MM.1S (cell line): ENCODE results near the gene RSBN1L.

Source experiments
- DNase-seq: peaks from one replicate; pipeline ENCODE4 v3.0.0-alpha.2; 2015
- H2AFZ ChIP-seq: fragments of 300-600 bp; sonication (generic); 2 replicates; pipeline ENCODE4 v1.6.0; 2016; ENCODE audit warnings: antibody characterized with exemption, low read length
- H3F3A ChIP-seq: fragments of 300-600 bp; sonication (generic); 2 replicates; pipeline ENCODE4 v1.6.1; 2016; ENCODE audit warnings: mild to moderate bottlenecking, antibody characterized with exemption, low read length, moderate library complexity, mixed read lengths; ENCODE audit not compliant: insufficient read depth
- H3K27ac ChIP-seq: fragments of 300-600 bp; sonication (generic); 2 replicates; pipeline ENCODE4 v1.5.1; 2016; ENCODE audit warnings: mild to moderate bottlenecking, low read length
- H3K27me3 ChIP-seq: fragments of 300-600 bp; sonication (generic); replicated peaks from 2 replicates; pipeline ENCODE4 v1.6.0; 2016; ENCODE audit warnings: low read length; ENCODE audit not compliant: insufficient read depth
- H3K36me3 ChIP-seq: fragments of 300-600 bp; sonication (generic); replicated peaks from 2 replicates; pipeline ENCODE4 v1.6.1; 2016; ENCODE audit warnings: mild to moderate bottlenecking, low read length, mixed read lengths; ENCODE audit not compliant: insufficient read depth
- H3K4me1 ChIP-seq: fragments of 300-600 bp; sonication (generic); 2 replicates; pipeline ENCODE4 v1.6.1; 2016; ENCODE audit warnings: low read length, mixed read lengths
- H3K4me2 ChIP-seq: fragments of 300-600 bp; sonication (generic); 2 replicates; pipeline ENCODE4 v1.6.0; 2016; ENCODE audit warnings: low read depth, low read length
- H3K4me3 ChIP-seq: fragments of 300-600 bp; sonication (generic); 2 replicates; pipeline ENCODE4 v1.5.1; 2016; ENCODE audit warnings: low read length, mixed read lengths
- H3K79me2 ChIP-seq: fragments of 300-600 bp; sonication (generic); 2 replicates; pipeline ENCODE4 v1.6.1; 2016; ENCODE audit warnings: mixed run types, low read length, mixed read lengths
- H3K9ac ChIP-seq: fragments of 300-600 bp; sonication (generic); 2 replicates; pipeline ENCODE4 v1.6.1; 2016; ENCODE audit warnings: low read length, mixed read lengths
- H3K9me2 ChIP-seq: fragments of 300-600 bp; sonication (generic); replicated peaks from 2 replicates; pipeline ENCODE4 v1.6.1; 2016; ENCODE audit warnings: mild to moderate bottlenecking, low read length, mixed read lengths; ENCODE audit not compliant: insufficient read depth
- H3K9me3 ChIP-seq: fragments of 300-600 bp; sonication (generic); replicated peaks from 2 replicates; pipeline ENCODE4 v1.6.1; 2016; ENCODE audit warnings: mild to moderate bottlenecking, low read length, mixed read lengths; ENCODE audit not compliant: insufficient read depth
- H4K20me1 ChIP-seq: fragments of 300-600 bp; sonication (generic); 2 replicates; pipeline ENCODE4 v1.6.1; 2016; ENCODE audit warnings: mild to moderate bottlenecking, low read length, moderate library complexity, mixed read lengths; ENCODE audit not compliant: insufficient read depth
- CTCF ChIP-seq: fragments of 300-600 bp; sonication (generic); IDR thresholded peaks from 2 replicates; pipeline ENCODE4 v1.5.1; 2016; ENCODE audit warnings: antibody characterized with exemption, low read length, mixed read lengths
- EZH2 ChIP-seq: fragments of 300-600 bp; sonication (generic); optimal IDR thresholded peaks from 2 replicates; pipeline ENCODE3; 2017; ENCODE audit warnings: low read depth, mild to moderate bottlenecking, antibody characterized with exemption, low read length, mixed read lengths
- EZH2phosphoT487 ChIP-seq: fragments of 300-600 bp; sonication (generic); IDR thresholded peaks from 2 replicates; pipeline ENCODE4 v1.6.1; 2018; ENCODE audit warnings: antibody characterized with exemption, low read length

The RSBN1L gene

GRCh38 chr7:77826300-77826699, 130.0 kb downstream of the RSBN1L start:
- H3K4me1 ChIP-seq: peaks cover 9% of the 10 kb centered on the region; the same call in 1 of the 2 replicates
- no peak overlapping the region for H3K9ac ChIP-seq
- peaks cover 25% of the 10 kb centered on the region for H3K79me2 ChIP-seq
- H3K9me3 ChIP-seq: no peaks in the 10 kb centered on the region
- H4K20me1 ChIP-seq: no peaks in the 10 kb centered on the region
- no peaks in the 10 kb centered on the region for H3K36me3 ChIP-seq
- DNase-seq: no peak
- H3K4me2 ChIP-seq: no peak overlapping the region
- no peak overlapping the region for H3K4me3 ChIP-seq
- H3K9me2 ChIP-seq: no peaks in the 10 kb centered on the region
- peaks cover 4% of the 10 kb centered on the region; the same call in 1 of the 2 replicates for H3F3A ChIP-seq
- H3K27ac ChIP-seq: no peak overlapping the region
- TF ChIP-seq EZH2 (no peak), EZH2phosphoT487 (no peak), CTCF (no peak)
- no peaks in the 10 kb centered on the region for H3K27me3 ChIP-seq
- H2AFZ ChIP-seq: no peak overlapping the region

GRCh38 chr7:77827999-77828398, 131.7 kb downstream of the RSBN1L start:
- TF ChIP-seq EZH2phosphoT487: no peak
- TF ChIP-seq CTCF: no peak
- H3K79me2 ChIP-seq: peaks cover 12% of the 10 kb centered on the region; the same call in 1 of the 2 replicates
- peaks cover 9% of the 10 kb centered on the region; the same call in 1 of the 2 replicates for H3K4me1 ChIP-seq
- no peak overlapping the region for H2AFZ ChIP-seq
- no peaks in the 10 kb centered on the region for H3K9me2 ChIP-seq
- no peak for DNase-seq
- no peak overlapping the region for H3K9ac ChIP-seq
- H3K27ac ChIP-seq: no peak overlapping the region
- H3K9me3 ChIP-seq: no peaks in the 10 kb centered on the region
- H3K4me3 ChIP-seq: no peak overlapping the region
- peaks cover 4% of the 10 kb centered on the region; the same call in 1 of the 2 replicates for H3F3A ChIP-seq
- H4K20me1 ChIP-seq: no peaks in the 10 kb centered on the region
- H3K27me3 ChIP-seq: no peaks in the 10 kb centered on the region
- H3K36me3 ChIP-seq: no peaks in the 10 kb centered on the region
- no peak overlapping the region for H3K4me2 ChIP-seq

- H3K9me2 ChIP-seq: no peaks in the 10 kb centered on the region
- H3K79me2 ChIP-seq: 0 out of 2 replicates have a peak, but pooled peaks cover 12% of the 10 kb centered on the region
- no peaks in the 10 kb centered on the region for H3K36me3 ChIP-seq
- H3K9ac ChIP-seq: no peak overlapping the region
- H3K4me2 ChIP-seq: no peak overlapping the region
- H3K27ac ChIP-seq: no peak overlapping the region
- TF ChIP-seq CTCF (no peak), EZH2 (no peak), EZH2phosphoT487 (no peak)
- no peak overlapping the region for H2AFZ ChIP-seq
- H3K27me3 ChIP-seq: no peaks in the 10 kb centered on the region
- H3K4me3 ChIP-seq: no peak overlapping the region
- H3F3A ChIP-seq: no peaks in the 10 kb centered on the region
- H4K20me1 ChIP-seq: no peaks in the 10 kb centered on the region
- no peaks in the 10 kb centered on the region for H3K9me3 ChIP-seq
- no peaks in the 10 kb centered on the region for H3K4me1 ChIP-seq
- DNase-seq: no peak
These were observed 134.5 kb downstream of the RSBN1L start for GRCh38 chr7:77830649-77831355.
